MCF 10A (cell line): ENCODE data around the gene AEBP1. TPM values are rescaled to one million over a fixed set of nuclear protein-coding genes. Genes with fewer than 3 reads are reported as not detected.

Experiments used
- BruUV-seq: library from RNA; stranded (reverse); fragments of 400-500 nt; replicated peaks from 2 replicates; lab custom pipeline; 2021; lab: Mats Ljungman, UMichigan
- CTCF ChIA-PET: fragments of 300-600 bp; sonication (Branson Sonifier 250); formaldehyde crosslinking; extraction: SDS; loops from one replicate; lab custom pipeline; 2021; ENCODE audit warnings: antibody characterized with exemption, inconsistent platforms; lab: Yijun Ruan, JAX
- POLR2A ChIA-PET: fragments of 300-600, 350-650 bp; sonication (Branson Sonifier 250); formaldehyde crosslinking; extraction: SDS; loops from one replicate; lab custom pipeline; 2020; ENCODE audit warnings: antibody characterized with exemption, inconsistent platforms; lab: Yijun Ruan, JAX
- DNase-seq: peaks from one replicate; pipeline ENCODE4 v3.0.0-alpha.2; 2018; ENCODE audit not compliant: unreplicated experiment
- H3K27ac Mint-ChIP-seq: one replicate; pipeline ENCODE4 v1.8.0; 2022; ENCODE audit warnings: mild to moderate bottlenecking, low read depth, mixed read lengths; ENCODE audit not compliant: unreplicated experiment
- H3K27me3 Mint-ChIP-seq: one replicate; pipeline ENCODE4 v1.8.0; 2022; ENCODE audit warnings: mixed read lengths; ENCODE audit not compliant: insufficient read depth, unreplicated experiment
- H3K36me3 Mint-ChIP-seq: one replicate; pipeline ENCODE4 v1.8.0; 2022; ENCODE audit warnings: mild to moderate bottlenecking, moderate library complexity, mixed read lengths; ENCODE audit not compliant: insufficient read depth, unreplicated experiment
- H3K4me1 Mint-ChIP-seq: one replicate; pipeline ENCODE4 v1.8.0; 2022; ENCODE audit warnings: mixed read lengths; ENCODE audit not compliant: insufficient read depth, unreplicated experiment
- H3K4me3 Mint-ChIP-seq: one replicate; pipeline ENCODE4 v1.8.0; 2022; ENCODE audit warnings: mild to moderate bottlenecking, moderate library complexity, mixed read lengths; ENCODE audit not compliant: unreplicated experiment
- H3K9me3 Mint-ChIP-seq: one replicate; pipeline ENCODE4 v1.8.0; 2022; ENCODE audit warnings: mixed read lengths; ENCODE audit not compliant: unreplicated experiment
- CTCF ChIP-seq: fragments of 200-600 bp; IDR thresholded peaks from one replicate; pipeline ENCODE4 v1.8.0; 2022; ENCODE audit warnings: antibody characterized with exemption, mild to moderate bottlenecking; ENCODE audit not compliant: unreplicated experiment
- intact Hi-C: fragments of 100-400 bp; cut with micrococcal nuclease; formaldehyde crosslinking; loops from 2 replicates; pipeline ENCODE4 v1.14.1; 2022
- total RNA-seq: library from RNA; stranded (reverse); gene quantifications from 2 replicates; pipeline ENCODE4 v1.2.3, GENCODE V29; 2022

The AEBP1 gene
- total RNA-seq, 1 experiment from 2014 or later = not detected

- no peak overlapping the region for H3K4me3 Mint-ChIP-seq
- H3K27ac Mint-ChIP-seq = no peak overlapping the region
- H3K9me3 Mint-ChIP-seq = no peaks in the 10 kb centered on the region
- H3K27me3 Mint-ChIP-seq = no peaks in the 10 kb centered on the region
- no TSS peak for BruUV-seq
- no peaks in the 10 kb centered on the region for H3K36me3 Mint-ChIP-seq
- ChIA-PET POLR2A (no interaction called here), CTCF (no interaction called here)
- intact Hi-C loops = no loop called here
- no peak for DNase-seq
- no peak for TF ChIP-seq CTCF
- peaks cover 10% of the 10 kb centered on the region for H3K4me1 Mint-ChIP-seq
Observed at GRCh38 chr7:44139311-44140010, 35.3 kb downstream of the AEBP1 start.

GRCh38 chr7:44140341-44140740 lies 36.2 kb downstream of the AEBP1 start:
- Mint-ChIP-seq H3K4me1 (peaks cover 3% of the 10 kb centered on the region), H3K9me3 (no peaks in the 10 kb centered on the region), H3K27me3 (no peaks in the 10 kb centered on the region), H3K27ac (no peak overlapping the region), H3K36me3 (no peaks in the 10 kb centered on the region), H3K4me3 (no peak overlapping the region)
- no peak for DNase-seq
- ChIA-PET CTCF (interaction anchor here (0.9 kb wide), 1 partner anchor 120 kb away, joined by 3 read pairs; no protein-coding TSS in a partner anchor), POLR2A (no interaction called here)
- intact Hi-C loops = no loop called here
- TF ChIP-seq CTCF = no peak
- BruUV-seq = no TSS peak

- TF ChIP-seq CTCF = no peak
- DNase-seq = no peak
- no peaks in the 10 kb centered on the region for H3K36me3 Mint-ChIP-seq
Observed at GRCh38 chr7:44141221-44141850, 37.2 kb downstream of the AEBP1 start, which contains the start of gene MYL7. MYL7 (minus strand) TSS chr7:44141332; CDS start chr7:44141305, 27 bp downstream.

GRCh38 chr7:44142028-44142427 lies 37.9 kb downstream of the AEBP1 start:
- CTCF ChIA-PET = interaction anchor here (1.2 kb wide), 1 partner anchor 27 kb away, joined by 3 read pairs; no protein-coding TSS in a partner anchor
- H3K36me3 Mint-ChIP-seq = no peaks in the 10 kb centered on the region
- POLR2A ChIA-PET = interaction anchor here (0.8 kb wide), 1 partner anchor 76 kb away, joined by 3 read pairs; the partner anchor contains the start of gene PGAM2
- no peak for DNase-seq
- H3K27ac Mint-ChIP-seq = no peak overlapping the region
- no peak for TF ChIP-seq CTCF
- no TSS peak for BruUV-seq
- no peaks in the 10 kb centered on the region for H3K9me3 Mint-ChIP-seq
- no peaks in the 10 kb centered on the region for H3K27me3 Mint-ChIP-seq
- H3K4me3 Mint-ChIP-seq = no peak overlapping the region
- no peaks in the 10 kb centered on the region for H3K4me1 Mint-ChIP-seq
- intact Hi-C loops = no loop called here

More at GRCh38 chr7:44141221-44141850, 37.2 kb downstream of the AEBP1 start, which contains the start of gene MYL7:
- no TSS peak for BruUV-seq
- intact Hi-C loops = no loop called here
- Mint-ChIP-seq H3K4me1 (no peaks in the 10 kb centered on the region), H3K9me3 (no peaks in the 10 kb centered on the region), H3K27me3 (no peaks in the 10 kb centered on the region), H3K27ac (no peak within 1 kb of the TSS), H3K4me3 (no peak within 1 kb of the TSS)
- CTCF ChIA-PET = no interaction called here
- POLR2A ChIA-PET = interaction anchor here (0.8 kb wide), 1 partner anchor 76 kb away, joined by 3 read pairs; the partner anchor contains the start of gene PGAM2
